ENCODE measurements around the gene DPCD.

DNA sequence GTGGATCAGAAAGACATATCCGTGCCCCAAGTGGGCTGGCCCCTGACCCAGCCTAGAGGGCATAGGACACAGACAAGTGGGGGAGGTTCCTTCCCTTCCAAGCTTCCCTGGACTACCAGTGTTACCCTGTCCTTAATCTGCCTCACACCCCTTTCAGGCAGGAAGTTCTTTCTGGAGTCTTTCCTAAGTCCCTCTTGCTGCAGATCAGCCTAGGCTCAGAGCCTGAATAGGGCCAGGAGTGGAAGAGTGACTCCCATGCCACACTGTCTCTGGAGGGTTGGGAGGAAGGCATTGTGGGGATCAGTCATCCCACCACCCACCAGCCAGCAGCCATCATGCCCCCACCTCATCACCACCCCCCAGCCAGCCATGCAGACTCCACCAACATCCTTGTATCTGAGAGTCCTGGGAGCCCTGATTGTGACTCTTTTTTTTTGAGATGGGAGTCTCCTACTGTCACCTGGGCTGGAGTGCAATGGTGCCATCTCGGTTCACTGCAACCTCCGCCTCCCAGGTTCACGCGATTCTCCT lies 22.7 kb upstream of the DPCD start:
- no peak for TF ChIP-seq ZNF274 (IDR thresholded peaks at IDR 0.05; ENCODE audit: low read depth, low read length)
- no peak for TF ChIP-seq ZFX (IDR thresholded peaks at IDR 0.05)
- TF ChIP-seq, protein P1, sequence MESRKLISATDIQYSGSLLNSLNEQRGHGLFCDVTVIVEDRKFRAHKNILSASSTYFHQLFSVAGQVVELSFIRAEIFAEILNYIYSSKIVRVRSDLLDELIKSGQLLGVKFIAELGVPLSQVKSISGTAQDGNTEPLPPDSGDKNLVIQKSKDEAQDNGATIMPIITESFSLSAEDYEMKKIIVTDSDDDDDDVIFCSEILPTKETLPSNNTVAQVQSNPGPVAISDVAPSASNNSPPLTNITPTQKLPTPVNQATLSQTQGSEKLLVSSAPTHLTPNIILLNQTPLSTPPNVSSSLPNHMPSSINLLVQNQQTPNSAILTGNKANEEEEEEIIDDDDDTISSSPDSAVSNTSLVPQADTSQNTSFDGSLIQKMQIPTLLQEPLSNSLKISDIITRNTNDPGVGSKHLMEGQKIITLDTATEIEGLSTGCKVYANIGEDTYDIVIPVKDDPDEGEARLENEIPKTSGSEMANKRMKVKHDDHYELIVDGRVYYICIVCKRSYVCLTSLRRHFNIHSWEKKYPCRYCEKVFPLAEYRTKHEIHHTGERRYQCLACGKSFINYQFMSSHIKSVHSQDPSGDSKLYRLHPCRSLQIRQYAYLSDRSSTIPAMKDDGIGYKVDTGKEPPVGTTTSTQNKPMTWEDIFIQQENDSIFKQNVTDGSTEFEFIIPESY (IDR thresholded peaks at IDR 0.05; ENCODE audit: extremely low read depth, insufficient replicate concordance, low read length): no peak

Measured in HCT116 (cell line).